Keratinocyte (primary cell): ENCODE results near the gene RAB8B. TPM values are rescaled to one million over a fixed set of nuclear protein-coding genes. Genes with fewer than 3 reads are reported as not detected.

Experiments
- DNase-seq: peaks from one replicate; pipeline ENCODE4 v3.0.0-alpha.2; 2011; ENCODE audit warnings: low read depth, missing footprints, low spot score
- FAIRE-seq: peaks from 2 replicates; lab custom pipeline; 2011; peaks lifted over from hg19 to GRCh38; lab: Jason Lieb, UNC
- H2AFZ ChIP-seq: 2 replicates; pipeline ENCODE4 v1.6.0; 2012; ENCODE audit warnings: low read length, control low read depth, inconsistent platforms; ENCODE audit not compliant: control insufficient read depth
- H3K27ac ChIP-seq: 2 replicates; pipeline ENCODE4 v1.5.1; 2011; ENCODE audit warnings: low read length; ENCODE audit not compliant: control insufficient read depth, insufficient read depth
- H3K27me3 ChIP-seq: 3 replicates; pipeline ENCODE4 v1.6.0; 2011; ENCODE audit warnings: low read length; ENCODE audit not compliant: control insufficient read depth, insufficient read depth; ENCODE audit errors: extremely low read depth
- H3K36me3 ChIP-seq, 2 experiments: 2 replicates in 1 of 2; 3 replicates in 1 of 2; pipeline ENCODE4 v1.5.1; 2011; ENCODE audit warnings: low read length in 2 of 2, mild to moderate bottlenecking in 1 of 2; ENCODE audit not compliant: control insufficient read depth in 2 of 2, insufficient read depth in 2 of 2; ENCODE audit errors: extremely low read depth in 1 of 2
- H3K4me1 ChIP-seq: 3 replicates; pipeline ENCODE4 v1.5.1; 2011; ENCODE audit warnings: low read length; ENCODE audit not compliant: control insufficient read depth, insufficient read depth; ENCODE audit errors: extremely low read depth
- H3K4me2 ChIP-seq: 3 replicates; pipeline ENCODE4 v1.6.0; 2011; ENCODE audit warnings: low read depth, low read length; ENCODE audit not compliant: control insufficient read depth, insufficient read depth; ENCODE audit errors: extremely low read depth
- H3K4me3 ChIP-seq, 3 experiments: fragments of 200-600 bp in 1 of 3; sonication (generic) in 1 of 3; 2 replicates in 2 of 3; 3 replicates in 1 of 3; pipeline ENCODE4 v1.5.1; 2011 to 2016; ENCODE audit warnings: low read length in 3 of 3, mild to moderate bottlenecking in 3 of 3, control low read depth in 2 of 3, inconsistent platforms in 1 of 3, low read depth in 1 of 3, mixed read lengths in 1 of 3, mixed run types in 1 of 3, moderate library complexity in 1 of 3; ENCODE audit not compliant: control insufficient read depth in 2 of 3, insufficient read depth in 2 of 3; ENCODE audit errors: extremely low read depth in 1 of 3
- H3K79me2 ChIP-seq: 2 replicates; pipeline ENCODE4 v1.6.0; 2012; ENCODE audit warnings: low read length; ENCODE audit not compliant: control insufficient read depth, insufficient read depth
- H3K9ac ChIP-seq: 3 replicates; pipeline ENCODE4 v1.6.0; 2011; ENCODE audit warnings: low read length; ENCODE audit not compliant: control insufficient read depth, insufficient read depth; ENCODE audit errors: extremely low read depth
- H3K9me1 ChIP-seq: 3 replicates; pipeline ENCODE4 v1.6.0; 2011; ENCODE audit warnings: low read length; ENCODE audit not compliant: control insufficient read depth, insufficient read depth; ENCODE audit errors: extremely low read depth
- H3K9me3 ChIP-seq: 2 replicates; pipeline ENCODE4 v1.5.1; 2012; ENCODE audit warnings: low read depth, low read length; ENCODE audit not compliant: control insufficient read depth
- H4K20me1 ChIP-seq: 3 replicates; pipeline ENCODE4 v1.6.0; 2011; ENCODE audit warnings: low read length; ENCODE audit not compliant: control insufficient read depth, insufficient read depth; ENCODE audit errors: extremely low read depth
- CTCF ChIP-seq, 3 experiments: IDR thresholded peaks in 1 of 3; conservative IDR thresholded peaks in 1 of 3; optimal IDR thresholded peaks in 1 of 3; 2 replicates in 2 of 3; 3 replicates in 1 of 3; pipeline versions ENCODE3 to v1.5.1; 2011; ENCODE audit warnings: low read length in 3 of 3, mild to moderate bottlenecking in 3 of 3, moderate library complexity in 2 of 3, control low read depth in 1 of 3, inconsistent platforms in 1 of 3; ENCODE audit not compliant: insufficient read depth in 2 of 3; ENCODE audit errors: extremely low read depth in 1 of 3
- EZH2 ChIP-seq: IDR thresholded peaks from one replicate; pipeline ENCODE4 v1.6.1; 2012; ENCODE audit warnings: inconsistent platforms, mild to moderate bottlenecking, low read length, moderate library complexity
- dilution Hi-C: fragments of 300-500 bp; cut with MboI; formaldehyde crosslinking; loops from one replicate; pipeline ENCODE4 v1.7.0; 2020; ENCODE audit warnings: low sequenced_read_pairs; ENCODE audit not compliant: extremely low pct_ligation_motif_present
- polyA plus RNA-seq, 5 experiments: library from polyadenylated mRNA; depleted of rRNA in 3 of 5; stranded (reverse) in 3 of 5; stranded (forward) in 1 of 5; unstranded in 1 of 5; fragments of >200 nt; gene quantifications; 1 replicate in 1 of 5; 2 replicates in 3 of 5; 3 replicates in 1 of 5; pipeline versions ENCODE4 v1.2.1 to v1.2.3, GENCODE V29; 2011 to 2012; ENCODE audit warnings: missing spikeins in 2 of 5, low read depth in 1 of 5, low replicate concordance in 1 of 5

The RAB8B gene
- polyA plus RNA-seq, 1 donor (not counting 4 experiments of a cell fraction or from before 2014, with no cell fraction given), result 31.2 TPM

GRCh38 chr15:63254991-63255390 lies 65.6 kb downstream of the RAB8B start:
- Histone ChIP-seq H3K79me2 (no peaks in the 10 kb centered on the region), H3K9ac (no peak overlapping the region), H3K4me2 (no peak overlapping the region), H3K4me3 (no peak overlapping the region), H3K9me1 (no peaks in the 10 kb centered on the region), H2AFZ (no peak overlapping the region), H4K20me1 (no peaks in the 10 kb centered on the region), H3K4me1 (peaks cover 19% of the 10 kb centered on the region), H3K9me3 (no peaks in the 10 kb centered on the region), H3K27me3 (no peaks in the 10 kb centered on the region), H3K27ac (no peak overlapping the region), H3K36me3 (peaks cover 0 to 7% of the 10 kb centered on the region in 2 experiments)
- DNase-seq (no peak), FAIRE-seq (no peak)
- TF ChIP-seq EZH2 (no peak), CTCF (optimal IDR thresholded peaks at IDR 0.05 in 1 of 3, IDR thresholded peaks at IDR 0.05 in 1 of 3, conservative IDR thresholded peaks at IDR 0.05 in 1 of 3; ENCODE audit: extremely low read depth in 1 of 3, insufficient read depth in 2 of 3, low read length in 3 of 3) (no peak)
- dilution Hi-C loops, result no loop called here

- peaks cover 0 to 7% of the 10 kb centered on the region in 2 experiments for H3K36me3 ChIP-seq
- H3K4me3 ChIP-seq, result no peak overlapping the region
- H2AFZ ChIP-seq, result no peak overlapping the region
- no peaks in the 10 kb centered on the region for H3K27me3 ChIP-seq
- FAIRE-seq (no peak), DNase-seq (no peak)
- H4K20me1 ChIP-seq, result no peaks in the 10 kb centered on the region
- no peaks in the 10 kb centered on the region for H3K9me1 ChIP-seq
- no peak overlapping the region for H3K9ac ChIP-seq
- H3K79me2 ChIP-seq, result no peaks in the 10 kb centered on the region
- H3K27ac ChIP-seq, result no peak overlapping the region
- H3K9me3 ChIP-seq, result no peaks in the 10 kb centered on the region
- H3K4me2 ChIP-seq, result no peak overlapping the region
- H3K4me1 ChIP-seq, result peaks cover 16% of the 10 kb centered on the region
- dilution Hi-C loops, result no loop called here
- no peak for TF ChIP-seq EZH2
- TF ChIP-seq CTCF (optimal IDR thresholded peaks at IDR 0.05 in 1 of 3, IDR thresholded peaks at IDR 0.05 in 1 of 3, conservative IDR thresholded peaks at IDR 0.05 in 1 of 3; ENCODE audit: extremely low read depth in 1 of 3, insufficient read depth in 2 of 3, low read length in 3 of 3), result no peak
Measured at GRCh38 chr15:63255489-63255990, 66.1 kb downstream of the RAB8B start.
